ENCODE results near the gene EXOC6B.

The EXOC6B gene

GRCh38 chr2:72235497-72236415 lies 590.1 kb downstream of the EXOC6B start:
- no peaks in the 10 kb centered on the region for H3K27me3 ChIP-seq (ENCODE audit: control insufficient read depth, insufficient read depth, low read length)
- no peaks in the 10 kb centered on the region for H3K36me3 ChIP-seq (ENCODE audit: control insufficient read depth, low read depth, low read length)
- H3K9ac ChIP-seq (ENCODE audit: low read length) = no peak overlapping the region
- H3K9me3 ChIP-seq (ENCODE audit: control insufficient read depth, low read depth, low read length) = no peaks in the 10 kb centered on the region
- no peak overlapping the region for H3K4me3 ChIP-seq (ENCODE audit: low read length)
- H3K4me1 ChIP-seq (ENCODE audit: control insufficient read depth, low read depth, low read length) = peaks cover 17% of the 10 kb centered on the region
- peak overlapping the region; percentile 56 for H3K27ac ChIP-seq (ENCODE audit: low read length)

GRCh38 chr2:72233211-72233610 lies 592.6 kb downstream of the EXOC6B start:
- no peak overlapping the region for H3K27ac ChIP-seq (ENCODE audit: low read length)

GRCh38 chr2:72222829-72223564 lies 602.8 kb downstream of the EXOC6B start:
- Histone ChIP-seq H3K27ac (ENCODE audit: low read length) (no peak overlapping the region), H3K4me3 (ENCODE audit: low read length) (no peak overlapping the region), H3K27me3 (ENCODE audit: control insufficient read depth, insufficient read depth, low read length) (no peaks in the 10 kb centered on the region), H3K9me3 (ENCODE audit: control insufficient read depth, low read depth, low read length) (no peaks in the 10 kb centered on the region), H3K36me3 (ENCODE audit: control insufficient read depth, low read depth, low read length) (no peaks in the 10 kb centered on the region), H3K9ac (ENCODE audit: low read length) (no peak overlapping the region), H3K4me1 (ENCODE audit: control insufficient read depth, low read depth, low read length) (peaks cover 10% of the 10 kb centered on the region)

More at GRCh38 chr2:72233211-72233610, 592.6 kb downstream of the EXOC6B start:
- Histone ChIP-seq H3K9ac (ENCODE audit: low read length) (no peak overlapping the region), H3K27me3 (ENCODE audit: control insufficient read depth, insufficient read depth, low read length) (no peaks in the 10 kb centered on the region), H3K4me3 (ENCODE audit: low read length) (no peak overlapping the region), H3K36me3 (ENCODE audit: control insufficient read depth, low read depth, low read length) (no peaks in the 10 kb centered on the region), H3K4me1 (ENCODE audit: control insufficient read depth, low read depth, low read length) (peaks cover 29% of the 10 kb centered on the region), H3K9me3 (ENCODE audit: control insufficient read depth, low read depth, low read length) (no peaks in the 10 kb centered on the region)

- H3K4me3 ChIP-seq (ENCODE audit: low read length) = no peak overlapping the region
- no peaks in the 10 kb centered on the region for H3K9me3 ChIP-seq (ENCODE audit: control insufficient read depth, low read depth, low read length)
- H3K36me3 ChIP-seq (ENCODE audit: control insufficient read depth, low read depth, low read length) = no peaks in the 10 kb centered on the region
- H3K4me1 ChIP-seq (ENCODE audit: control insufficient read depth, low read depth, low read length) = peaks cover 10% of the 10 kb centered on the region
- no peaks in the 10 kb centered on the region for H3K27me3 ChIP-seq (ENCODE audit: control insufficient read depth, insufficient read depth, low read length)
- H3K9ac ChIP-seq (ENCODE audit: low read length) = no peak overlapping the region
- H3K27ac ChIP-seq (ENCODE audit: low read length) = no peak overlapping the region
Measured at GRCh38 chr2:72220170-72220569, 605.7 kb downstream of the EXOC6B start.

- Histone ChIP-seq H3K9ac (ENCODE audit: low read length) (no peak overlapping the region), H3K4me1 (ENCODE audit: control insufficient read depth, low read depth, low read length) (peaks cover under 1% of the 10 kb centered on the region), H3K9me3 (ENCODE audit: control insufficient read depth, low read depth, low read length) (no peaks in the 10 kb centered on the region), H3K36me3 (ENCODE audit: control insufficient read depth, low read depth, low read length) (no peaks in the 10 kb centered on the region), H3K4me3 (ENCODE audit: low read length) (no peak overlapping the region), H3K27ac (ENCODE audit: low read length) (no peak overlapping the region), H3K27me3 (ENCODE audit: control insufficient read depth, insufficient read depth, low read length) (no peaks in the 10 kb centered on the region)
Measured at GRCh38 chr2:72214429-72215143, 611.2 kb downstream of the EXOC6B start.

GRCh38 chr2:72212486-72212855 lies 613.4 kb downstream of the EXOC6B start:
- Histone ChIP-seq H3K9me3 (ENCODE audit: control insufficient read depth, low read depth, low read length) (no peaks in the 10 kb centered on the region), H3K27ac (ENCODE audit: low read length) (no peak overlapping the region), H3K36me3 (ENCODE audit: control insufficient read depth, low read depth, low read length) (no peaks in the 10 kb centered on the region), H3K27me3 (ENCODE audit: control insufficient read depth, insufficient read depth, low read length) (no peaks in the 10 kb centered on the region), H3K9ac (ENCODE audit: low read length) (no peak overlapping the region), H3K4me3 (ENCODE audit: low read length) (no peak overlapping the region), H3K4me1 (ENCODE audit: control insufficient read depth, low read depth, low read length) (no peaks in the 10 kb centered on the region)

GRCh38 chr2:72211777-72212485 lies 613.9 kb downstream of the EXOC6B start:
- H3K27me3 ChIP-seq (ENCODE audit: control insufficient read depth, insufficient read depth, low read length) = no peaks in the 10 kb centered on the region
- no peaks in the 10 kb centered on the region for H3K4me1 ChIP-seq (ENCODE audit: control insufficient read depth, low read depth, low read length)
- no peaks in the 10 kb centered on the region for H3K9me3 ChIP-seq (ENCODE audit: control insufficient read depth, low read depth, low read length)
- no peak overlapping the region for H3K9ac ChIP-seq (ENCODE audit: low read length)
- H3K4me3 ChIP-seq (ENCODE audit: low read length) = no peak overlapping the region
- H3K27ac ChIP-seq (ENCODE audit: low read length) = no peak overlapping the region
- no peaks in the 10 kb centered on the region for H3K36me3 ChIP-seq (ENCODE audit: control insufficient read depth, low read depth, low read length)

GRCh38 chr2:72211350-72211749 lies 614.5 kb downstream of the EXOC6B start:
- Histone ChIP-seq H3K27ac (ENCODE audit: low read length) (no peak overlapping the region), H3K27me3 (ENCODE audit: control insufficient read depth, insufficient read depth, low read length) (no peaks in the 10 kb centered on the region), H3K9me3 (ENCODE audit: control insufficient read depth, low read depth, low read length) (no peaks in the 10 kb centered on the region), H3K9ac (ENCODE audit: low read length) (no peak overlapping the region), H3K4me1 (ENCODE audit: control insufficient read depth, low read depth, low read length) (no peaks in the 10 kb centered on the region), H3K4me3 (ENCODE audit: low read length) (no peak overlapping the region), H3K36me3 (ENCODE audit: control insufficient read depth, low read depth, low read length) (no peaks in the 10 kb centered on the region)

- Histone ChIP-seq H3K9me3 (ENCODE audit: control insufficient read depth, low read depth, low read length) (no peaks in the 10 kb centered on the region), H3K4me3 (ENCODE audit: low read length) (no peak overlapping the region), H3K27ac (ENCODE audit: low read length) (no peak overlapping the region), H3K27me3 (ENCODE audit: control insufficient read depth, insufficient read depth, low read length) (no peaks in the 10 kb centered on the region), H3K36me3 (ENCODE audit: control insufficient read depth, low read depth, low read length) (no peaks in the 10 kb centered on the region), H3K9ac (ENCODE audit: low read length) (no peak overlapping the region), H3K4me1 (ENCODE audit: control insufficient read depth, low read depth, low read length) (no peaks in the 10 kb centered on the region)
Measured at GRCh38 chr2:72210470-72210869, 615.4 kb downstream of the EXOC6B start.

GRCh38 chr2:72208225-72208624 lies 617.6 kb downstream of the EXOC6B start:
- no peaks in the 10 kb centered on the region for H3K27me3 ChIP-seq (ENCODE audit: control insufficient read depth, insufficient read depth, low read length)
- no peak overlapping the region for H3K4me3 ChIP-seq (ENCODE audit: low read length)
- no peaks in the 10 kb centered on the region for H3K9me3 ChIP-seq (ENCODE audit: control insufficient read depth, low read depth, low read length)
- no peak overlapping the region for H3K27ac ChIP-seq (ENCODE audit: low read length)
- H3K36me3 ChIP-seq (ENCODE audit: control insufficient read depth, low read depth, low read length) = no peaks in the 10 kb centered on the region
- H3K9ac ChIP-seq (ENCODE audit: low read length) = no peak overlapping the region
- no peaks in the 10 kb centered on the region for H3K4me1 ChIP-seq (ENCODE audit: control insufficient read depth, low read depth, low read length)

- no peak overlapping the region for H3K4me3 ChIP-seq (ENCODE audit: low read length)
Measured at GRCh38 chr2:72207334-72207733, 618.5 kb downstream of the EXOC6B start.

More at GRCh38 chr2:72207334-72207733, 618.5 kb downstream of the EXOC6B start:
- H3K27me3 ChIP-seq (ENCODE audit: control insufficient read depth, insufficient read depth, low read length) = no peaks in the 10 kb centered on the region
- H3K9ac ChIP-seq (ENCODE audit: low read length) = no peak overlapping the region
- H3K4me1 ChIP-seq (ENCODE audit: control insufficient read depth, low read depth, low read length) = no peaks in the 10 kb centered on the region
- H3K9me3 ChIP-seq (ENCODE audit: control insufficient read depth, low read depth, low read length) = no peaks in the 10 kb centered on the region
- no peaks in the 10 kb centered on the region for H3K36me3 ChIP-seq (ENCODE audit: control insufficient read depth, low read depth, low read length)
- no peak overlapping the region for H3K27ac ChIP-seq (ENCODE audit: low read length)
